ENCODE results near the gene CENPP.

CENPP gene

GRCh38 chr9:92538541-92538940, 212.8 kb downstream of the CENPP start:
- Histone ChIP-seq H3K9ac (ENCODE audit: low read length) (no peak overlapping the region), H3K9me3 (ENCODE audit: insufficient read depth, low read length) (peaks cover 1% of the 10 kb centered on the region; the same call in 1 of the 2 replicates), H3K27me3 (ENCODE audit: low read depth, low read length) (no peaks in the 10 kb centered on the region), H2AFZ (ENCODE audit: low read depth, low read length) (no peak overlapping the region), H4K20me1 (ENCODE audit: insufficient read depth, low read length) (no peaks in the 10 kb centered on the region), H3K79me2 (ENCODE audit: low read length) (peaks cover 3% of the 10 kb centered on the region; the same call in 1 of the 2 replicates), H3K27ac (ENCODE audit: low read length) (no peak overlapping the region), H3K36me3 (replicated peaks; ENCODE audit: low read depth, low read length) (peaks cover 1% of the 10 kb centered on the region), H3K4me1 (ENCODE audit: low read length) (peaks cover 40% of the 10 kb centered on the region), H3K4me3 (ENCODE audit: low read length) (no peak overlapping the region), H3K4me2 (ENCODE audit: low read length) (no peak overlapping the region)
- TF ChIP-seq, protein P1, sequence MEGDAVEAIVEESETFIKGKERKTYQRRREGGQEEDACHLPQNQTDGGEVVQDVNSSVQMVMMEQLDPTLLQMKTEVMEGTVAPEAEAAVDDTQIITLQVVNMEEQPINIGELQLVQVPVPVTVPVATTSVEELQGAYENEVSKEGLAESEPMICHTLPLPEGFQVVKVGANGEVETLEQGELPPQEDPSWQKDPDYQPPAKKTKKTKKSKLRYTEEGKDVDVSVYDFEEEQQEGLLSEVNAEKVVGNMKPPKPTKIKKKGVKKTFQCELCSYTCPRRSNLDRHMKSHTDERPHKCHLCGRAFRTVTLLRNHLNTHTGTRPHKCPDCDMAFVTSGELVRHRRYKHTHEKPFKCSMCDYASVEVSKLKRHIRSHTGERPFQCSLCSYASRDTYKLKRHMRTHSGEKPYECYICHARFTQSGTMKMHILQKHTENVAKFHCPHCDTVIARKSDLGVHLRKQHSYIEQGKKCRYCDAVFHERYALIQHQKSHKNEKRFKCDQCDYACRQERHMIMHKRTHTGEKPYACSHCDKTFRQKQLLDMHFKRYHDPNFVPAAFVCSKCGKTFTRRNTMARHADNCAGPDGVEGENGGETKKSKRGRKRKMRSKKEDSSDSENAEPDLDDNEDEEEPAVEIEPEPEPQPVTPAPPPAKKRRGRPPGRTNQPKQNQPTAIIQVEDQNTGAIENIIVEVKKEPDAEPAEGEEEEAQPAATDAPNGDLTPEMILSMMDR (IDR thresholded peaks at IDR 0.05; ENCODE audit: low read depth, low read length): no peak
- TF ChIP-seq EZH2phosphoT487 (IDR thresholded peaks at IDR 0.05; ENCODE audit: low read depth): no peak

DNA sequence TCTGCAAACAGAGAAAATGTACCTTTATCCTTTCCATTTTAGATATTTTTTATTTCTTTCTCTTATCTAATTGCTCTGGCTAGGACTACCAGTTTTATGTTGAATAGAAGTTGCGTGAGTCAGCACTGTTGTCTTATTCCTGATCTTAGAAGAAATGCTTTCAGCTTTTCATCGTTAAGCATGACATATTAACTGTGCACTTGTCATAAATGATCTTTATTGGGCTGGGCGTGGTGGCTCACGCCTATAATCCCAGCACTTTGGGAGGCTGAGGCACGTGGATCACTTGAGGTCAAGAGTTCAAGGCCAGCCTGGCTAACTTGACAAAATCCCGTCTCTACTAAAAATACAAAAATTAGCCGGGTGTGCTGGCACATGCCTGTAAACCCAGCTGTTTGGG, 218.2 kb downstream of the CENPP start:
- Histone ChIP-seq H2AFZ (ENCODE audit: low read depth, low read length) (no peak overlapping the region), H3K4me1 (ENCODE audit: low read length) (no peaks in the 10 kb centered on the region), H3K27me3 (ENCODE audit: low read depth, low read length) (no peaks in the 10 kb centered on the region), H3K9me3 (ENCODE audit: insufficient read depth, low read length) (no peaks in the 10 kb centered on the region), H3K9ac (ENCODE audit: low read length) (no peak overlapping the region), H4K20me1 (ENCODE audit: insufficient read depth, low read length) (no peaks in the 10 kb centered on the region), H3K27ac (ENCODE audit: low read length) (no peak overlapping the region), H3K4me3 (ENCODE audit: low read length) (no peak overlapping the region), H3K79me2 (ENCODE audit: low read length) (no peaks in the 10 kb centered on the region), H3K4me2 (ENCODE audit: low read length) (no peak overlapping the region), H3K36me3 (replicated peaks; ENCODE audit: low read depth, low read length) (no peaks in the 10 kb centered on the region)
- TF ChIP-seq EZH2phosphoT487 (IDR thresholded peaks at IDR 0.05; ENCODE audit: low read depth): no peak
- TF ChIP-seq, protein P1 (IDR thresholded peaks at IDR 0.05; ENCODE audit: low read depth, low read length): no peak

GRCh38 chr9:92545002-92545510, 219.3 kb downstream of the CENPP start:
- no peaks in the 10 kb centered on the region for H3K79me2 ChIP-seq (ENCODE audit: low read length)

GRCh38 chr9:92547356-92547755, 221.6 kb downstream of the CENPP start:
- TF ChIP-seq, protein P1 (IDR thresholded peaks at IDR 0.05; ENCODE audit: low read depth, low read length): no peak
- TF ChIP-seq EZH2phosphoT487 (IDR thresholded peaks at IDR 0.05; ENCODE audit: low read depth): no peak
- H3K79me2 ChIP-seq (ENCODE audit: low read length): no peaks in the 10 kb centered on the region
- no peak overlapping the region for H3K4me2 ChIP-seq (ENCODE audit: low read length)
- no peak overlapping the region for H3K4me3 ChIP-seq (ENCODE audit: low read length)
- H3K4me1 ChIP-seq (ENCODE audit: low read length): no peaks in the 10 kb centered on the region
- H3K9ac ChIP-seq (ENCODE audit: low read length): no peak overlapping the region
- H3K36me3 ChIP-seq (replicated peaks; ENCODE audit: low read depth, low read length): no peaks in the 10 kb centered on the region
- no peak overlapping the region for H3K27ac ChIP-seq (ENCODE audit: low read length)
- H4K20me1 ChIP-seq (ENCODE audit: insufficient read depth, low read length): no peaks in the 10 kb centered on the region
- H3K9me3 ChIP-seq (ENCODE audit: insufficient read depth, low read length): no peaks in the 10 kb centered on the region
- H2AFZ ChIP-seq (ENCODE audit: low read depth, low read length): no peak overlapping the region
- no peaks in the 10 kb centered on the region for H3K27me3 ChIP-seq (ENCODE audit: low read depth, low read length)

More at GRCh38 chr9:92545002-92545510, 219.3 kb downstream of the CENPP start:
- H3K27me3 ChIP-seq (ENCODE audit: low read depth, low read length): no peaks in the 10 kb centered on the region
- H3K36me3 ChIP-seq (replicated peaks; ENCODE audit: low read depth, low read length): no peaks in the 10 kb centered on the region
- H3K27ac ChIP-seq (ENCODE audit: low read length): no peak overlapping the region
- TF ChIP-seq, protein P1 (IDR thresholded peaks at IDR 0.05; ENCODE audit: low read depth, low read length): no peak
- TF ChIP-seq EZH2phosphoT487 (IDR thresholded peaks at IDR 0.05; ENCODE audit: low read depth): no peak
- H3K4me3 ChIP-seq (ENCODE audit: low read length): no peak overlapping the region
- H3K4me2 ChIP-seq (ENCODE audit: low read length): no peak overlapping the region
- no peak overlapping the region for H2AFZ ChIP-seq (ENCODE audit: low read depth, low read length)
- H3K9ac ChIP-seq (ENCODE audit: low read length): no peak overlapping the region
- H3K9me3 ChIP-seq (ENCODE audit: insufficient read depth, low read length): no peaks in the 10 kb centered on the region
- H4K20me1 ChIP-seq (ENCODE audit: insufficient read depth, low read length): no peaks in the 10 kb centered on the region
- H3K4me1 ChIP-seq (ENCODE audit: low read length): no peaks in the 10 kb centered on the region
